Measurements from ENCODE around the gene SGCD. TPM values are rescaled to one million over a fixed set of nuclear protein-coding genes. Genes with fewer than 3 reads are reported as not detected.

SGCD gene
- total and polyA plus RNA-seq, 9 of the 15 experiments (the other 6 are each of a cell fraction or from before 2014, with no cell fraction given), result not detected

DNA sequence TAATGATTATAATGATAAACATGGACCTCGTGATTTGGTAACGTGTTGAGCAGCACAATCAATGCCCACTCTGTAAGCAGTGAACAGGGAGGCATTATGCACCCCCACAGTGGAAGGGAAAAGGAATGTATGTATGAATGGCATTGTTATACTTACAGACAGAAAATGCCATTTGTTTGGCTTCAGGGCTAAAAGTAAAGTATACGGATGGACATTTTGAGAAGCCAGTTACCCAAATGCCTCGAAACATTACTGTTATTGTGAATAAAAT is 262.9 kb downstream of the SGCD start (continued):
- TF ChIP-seq, protein P1, sequence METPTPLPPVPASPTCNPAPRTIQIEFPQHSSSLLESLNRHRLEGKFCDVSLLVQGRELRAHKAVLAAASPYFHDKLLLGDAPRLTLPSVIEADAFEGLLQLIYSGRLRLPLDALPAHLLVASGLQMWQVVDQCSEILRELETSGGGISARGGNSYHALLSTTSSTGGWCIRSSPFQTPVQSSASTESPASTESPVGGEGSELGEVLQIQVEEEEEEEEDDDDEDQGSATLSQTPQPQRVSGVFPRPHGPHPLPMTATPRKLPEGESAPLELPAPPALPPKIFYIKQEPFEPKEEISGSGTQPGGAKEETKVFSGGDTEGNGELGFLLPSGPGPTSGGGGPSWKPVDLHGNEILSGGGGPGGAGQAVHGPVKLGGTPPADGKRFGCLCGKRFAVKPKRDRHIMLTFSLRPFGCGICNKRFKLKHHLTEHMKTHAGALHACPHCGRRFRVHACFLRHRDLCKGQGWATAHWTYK (CRISPR knock-in tag; IDR thresholded peaks at IDR 0.05), result no peak
- no peak for TF ChIP-seq ZNF121 (CRISPR knock-in tag; conservative IDR thresholded peaks at IDR 0.05)
- no peak for TF ChIP-seq BDP1 (IDR thresholded peaks at IDR 0.05; ENCODE audit: insufficient read depth, insufficient read length)
- no peak for TF ChIP-seq RFX7 (CRISPR knock-in tag; IDR thresholded peaks at IDR 0.05)

DNA sequence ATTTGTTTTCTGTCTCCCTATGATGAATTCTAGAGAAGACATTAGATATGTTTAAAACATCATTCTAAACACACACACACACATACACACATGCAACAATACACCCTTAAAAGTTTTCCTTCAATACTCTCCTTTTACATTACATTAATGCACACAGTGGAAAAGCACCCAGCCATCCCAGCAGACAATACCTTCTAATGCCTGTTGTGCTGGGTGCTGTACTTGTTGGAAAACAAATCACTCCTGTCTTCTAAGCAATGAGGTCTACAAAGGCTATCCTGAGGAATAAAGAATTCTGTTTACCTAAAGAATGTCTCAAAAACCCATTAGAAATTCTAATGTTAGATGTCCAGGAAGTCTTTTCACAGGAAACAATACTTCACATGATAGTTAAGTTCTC is 264.0 kb downstream of the SGCD start:
- H3K4me3 ChIP-seq, result no peak overlapping the region
- no peaks in the 10 kb centered on the region; the same call in 1 of the 2 replicates for H3K9me3 ChIP-seq (replicated peaks; ENCODE audit: control insufficient read depth, insufficient read depth, low read depth, low read length)
- no peak overlapping the region for H3K27ac ChIP-seq (ENCODE audit: extremely low read depth, low read depth, low read length)
- H3K9me1 ChIP-seq (ENCODE audit: control insufficient read depth, insufficient read depth, low read length), result no peaks in the 10 kb centered on the region
- POLR2A ChIA-PET, result no interaction called here
- no peaks in the 10 kb centered on the region for H3K36me3 ChIP-seq (ENCODE audit: control insufficient read depth, insufficient read depth, low read length)
- no peak overlapping the region for H3K9ac ChIP-seq (ENCODE audit: insufficient read depth in 1 of 2, low read depth in 2 of 2, low read length in 2 of 2)
- H4K20me1 ChIP-seq (replicated peaks; ENCODE audit: control insufficient read depth, insufficient read depth, low read length), result no peaks in the 10 kb centered on the region
- BruUV-seq (replicated peaks), result no TSS peak
- ATAC-seq (no peak), DNase-seq (ENCODE audit: extremely low read depth in 1 of 4, low spot score in 3 of 4) (no peak), FAIRE-seq (no peak)
- no peaks in the 10 kb centered on the region for H3K4me1 ChIP-seq (replicated peaks in 1 of 2; ENCODE audit: control insufficient read depth in 2 of 2, insufficient read depth in 2 of 2, low read length in 2 of 2)
- intact Hi-C loops (cut with micrococcal nuclease), result no loop called here
- H3K79me2 ChIP-seq (ENCODE audit: control insufficient read depth, insufficient read depth, low read length), result no peaks in the 10 kb centered on the region
- H2AFZ ChIP-seq (ENCODE audit: low read depth, low read length), result no peak overlapping the region
- H3K4me2 ChIP-seq (ENCODE audit: insufficient read depth, low read length), result no peak overlapping the region
- in situ Hi-C loops (cut with MboI), result no loop called here
- CTCF ChIA-PET (ENCODE audit: low intra/inter-chr PET ratio), result no interaction called here
- H3K27me3 ChIP-seq (ENCODE audit: control insufficient read depth in 2 of 2, insufficient read depth in 2 of 2, low read length in 2 of 2), result no peaks in the 10 kb centered on the region
- TF ChIP-seq TAL1 (IDR thresholded peaks at IDR 0.05) (no peak), XRCC3 (IDR thresholded peaks at IDR 0.05) (no peak), SLC30A9 (CRISPR knock-in tag; IDR thresholded peaks at IDR 0.05) (no peak), PHF8 (IDR thresholded peaks at IDR 0.05; ENCODE audit: borderline replicate concordance, low read length) (no peak), MTF1 (CRISPR knock-in tag; IDR thresholded peaks at IDR 0.05; ENCODE audit: borderline replicate concordance) (no peak), ARNT (IDR thresholded peaks at IDR 0.05) (no peak), SRSF1 (IDR thresholded peaks at IDR 0.05; ENCODE audit: low read depth, low read length) (no peak)
- TF ChIP-seq, protein P2, sequence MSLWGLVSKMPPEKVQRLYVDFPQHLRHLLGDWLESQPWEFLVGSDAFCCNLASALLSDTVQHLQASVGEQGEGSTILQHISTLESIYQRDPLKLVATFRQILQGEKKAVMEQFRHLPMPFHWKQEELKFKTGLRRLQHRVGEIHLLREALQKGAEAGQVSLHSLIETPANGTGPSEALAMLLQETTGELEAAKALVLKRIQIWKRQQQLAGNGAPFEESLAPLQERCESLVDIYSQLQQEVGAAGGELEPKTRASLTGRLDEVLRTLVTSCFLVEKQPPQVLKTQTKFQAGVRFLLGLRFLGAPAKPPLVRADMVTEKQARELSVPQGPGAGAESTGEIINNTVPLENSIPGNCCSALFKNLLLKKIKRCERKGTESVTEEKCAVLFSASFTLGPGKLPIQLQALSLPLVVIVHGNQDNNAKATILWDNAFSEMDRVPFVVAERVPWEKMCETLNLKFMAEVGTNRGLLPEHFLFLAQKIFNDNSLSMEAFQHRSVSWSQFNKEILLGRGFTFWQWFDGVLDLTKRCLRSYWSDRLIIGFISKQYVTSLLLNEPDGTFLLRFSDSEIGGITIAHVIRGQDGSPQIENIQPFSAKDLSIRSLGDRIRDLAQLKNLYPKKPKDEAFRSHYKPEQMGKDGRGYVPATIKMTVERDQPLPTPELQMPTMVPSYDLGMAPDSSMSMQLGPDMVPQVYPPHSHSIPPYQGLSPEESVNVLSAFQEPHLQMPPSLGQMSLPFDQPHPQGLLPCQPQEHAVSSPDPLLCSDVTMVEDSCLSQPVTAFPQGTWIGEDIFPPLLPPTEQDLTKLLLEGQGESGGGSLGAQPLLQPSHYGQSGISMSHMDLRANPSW (CRISPR knock-in tag; IDR thresholded peaks at IDR 0.05), result no peak
- TF ChIP-seq, protein P3, sequence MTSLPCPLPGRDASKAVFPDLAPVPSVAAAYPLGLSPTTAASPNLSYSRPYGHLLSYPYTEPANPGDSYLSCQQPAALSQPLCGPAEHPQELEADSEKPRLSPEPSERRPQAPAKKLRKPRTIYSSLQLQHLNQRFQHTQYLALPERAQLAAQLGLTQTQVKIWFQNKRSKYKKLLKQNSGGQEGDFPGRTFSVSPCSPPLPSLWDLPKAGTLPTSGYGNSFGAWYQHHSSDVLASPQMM (CRISPR knock-in tag; IDR thresholded peaks at IDR 0.05), result no peak
- TF ChIP-seq, protein P4, sequence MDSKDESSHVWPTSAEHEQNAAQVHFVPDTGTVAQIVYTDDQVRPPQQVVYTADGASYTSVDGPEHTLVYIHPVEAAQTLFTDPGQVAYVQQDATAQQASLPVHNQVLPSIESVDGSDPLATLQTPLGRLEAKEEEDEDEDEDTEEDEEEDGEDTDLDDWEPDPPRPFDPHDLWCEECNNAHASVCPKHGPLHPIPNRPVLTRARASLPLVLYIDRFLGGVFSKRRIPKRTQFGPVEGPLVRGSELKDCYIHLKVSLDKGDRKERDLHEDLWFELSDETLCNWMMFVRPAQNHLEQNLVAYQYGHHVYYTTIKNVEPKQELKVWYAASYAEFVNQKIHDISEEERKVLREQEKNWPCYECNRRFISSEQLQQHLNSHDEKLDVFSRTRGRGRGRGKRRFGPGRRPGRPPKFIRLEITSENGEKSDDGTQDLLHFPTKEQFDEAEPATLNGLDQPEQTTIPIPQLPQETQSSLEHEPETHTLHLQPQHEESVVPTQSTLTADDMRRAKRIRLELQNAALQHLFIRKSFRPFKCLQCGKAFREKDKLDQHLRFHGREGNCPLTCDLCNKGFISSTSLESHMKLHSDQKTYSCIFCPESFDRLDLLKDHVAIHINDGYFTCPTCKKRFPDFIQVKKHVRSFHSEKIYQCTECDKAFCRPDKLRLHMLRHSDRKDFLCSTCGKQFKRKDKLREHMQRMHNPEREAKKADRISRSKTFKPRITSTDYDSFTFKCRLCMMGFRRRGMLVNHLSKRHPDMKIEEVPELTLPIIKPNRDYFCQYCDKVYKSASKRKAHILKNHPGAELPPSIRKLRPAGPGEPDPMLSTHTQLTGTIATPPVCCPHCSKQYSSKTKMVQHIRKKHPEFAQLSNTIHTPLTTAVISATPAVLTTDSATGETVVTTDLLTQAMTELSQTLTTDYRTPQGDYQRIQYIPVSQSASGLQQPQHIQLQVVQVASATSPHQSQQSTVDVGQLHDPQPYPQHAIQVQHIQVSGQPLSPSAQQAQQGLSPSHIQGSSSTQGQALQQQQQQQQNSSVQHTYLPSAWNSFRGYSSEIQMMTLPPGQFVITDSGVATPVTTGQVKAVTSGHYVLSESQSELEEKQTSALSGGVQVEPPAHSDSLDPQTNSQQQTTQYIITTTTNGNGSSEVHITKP (IDR thresholded peaks at IDR 0.05; ENCODE audit: partially characterized antibody), result no peak
